Measurements from ENCODE around the gene BRMS1.

Gene BRMS1

GRCh38 chr11:66345316-66345649 is 379 bp upstream of the BRMS1 start:
- no peak for TF ChIP-seq EZH2 (IDR thresholded peaks at IDR 0.05; ENCODE audit: borderline replicate concordance, low read length)
- no peak for TF ChIP-seq CTCF (IDR thresholded peaks at IDR 0.05; ENCODE audit: low read length)
- no peaks in the 10 kb centered on the region for H3K9me3 ChIP-seq (ENCODE audit: low read length)
- peaks cover 43% of the 10 kb centered on the region for H3K4me1 ChIP-seq (ENCODE audit: insufficient read depth, low read length, severe bottlenecking)
- no peak overlapping the region for H2AFZ ChIP-seq (ENCODE audit: low read length)
- 0 out of 2 replicates have a peak, but pooled peaks cover 4% of the 10 kb centered on the region for H3F3A ChIP-seq (ENCODE audit: insufficient read depth, low read length)
- H3K27ac ChIP-seq (ENCODE audit: low read depth, low read length, poor library complexity, severe bottlenecking) = peak overlapping the region; percentile 69
- peaks cover 9% of the 10 kb centered on the region for H3K79me2 ChIP-seq (ENCODE audit: insufficient read depth, low read length)
- no peaks in the 10 kb centered on the region for H4K20me1 ChIP-seq (ENCODE audit: insufficient read depth, low read length)
- peak overlapping the region; percentile 83 for H3K9ac ChIP-seq (ENCODE audit: low read length)
- no peaks in the 10 kb centered on the region for H3K27me3 ChIP-seq (ENCODE audit: insufficient read depth, low read length)
- peak overlapping the region; percentile 96 for H3K4me3 ChIP-seq (ENCODE audit: low read depth, low read length, poor library complexity, severe bottlenecking)
- H3K9me2 ChIP-seq (ENCODE audit: low read depth, low read length) = no peaks in the 10 kb centered on the region
- H3K4me2 ChIP-seq (ENCODE audit: low read length) = peak overlapping the region; percentile 91
- H3K36me3 ChIP-seq (ENCODE audit: insufficient read depth, low read length) = peaks cover 17% of the 10 kb centered on the region; the same call in 1 of the 2 replicates

GRCh38 chr11:66343176-66343575 is 1.7 kb downstream of the BRMS1 start:
- H3K79me2 ChIP-seq (ENCODE audit: insufficient read depth, low read length) = peaks cover 9% of the 10 kb centered on the region
- TF ChIP-seq EZH2 (IDR thresholded peaks at IDR 0.05; ENCODE audit: borderline replicate concordance, low read length) = no peak
- no peak for TF ChIP-seq CTCF (IDR thresholded peaks at IDR 0.05; ENCODE audit: low read length)
- H3K36me3 ChIP-seq (ENCODE audit: insufficient read depth, low read length) = peaks cover 36% of the 10 kb centered on the region
- H3F3A ChIP-seq (ENCODE audit: insufficient read depth, low read length) = 0 out of 2 replicates have a peak, but pooled peaks cover 4% of the 10 kb centered on the region
- H3K4me2 ChIP-seq (ENCODE audit: low read length) = no peak overlapping the region
- no peak overlapping the region for H3K27ac ChIP-seq (ENCODE audit: low read depth, low read length, poor library complexity, severe bottlenecking)
- H3K9me2 ChIP-seq (ENCODE audit: low read depth, low read length) = no peaks in the 10 kb centered on the region
- no peaks in the 10 kb centered on the region for H4K20me1 ChIP-seq (ENCODE audit: insufficient read depth, low read length)
- no peak overlapping the region for H3K4me3 ChIP-seq (ENCODE audit: low read depth, low read length, poor library complexity, severe bottlenecking)
- H3K4me1 ChIP-seq (ENCODE audit: insufficient read depth, low read length, severe bottlenecking) = peaks cover 38% of the 10 kb centered on the region
- no peak overlapping the region for H3K9ac ChIP-seq (ENCODE audit: low read length)
- H3K9me3 ChIP-seq (ENCODE audit: low read length) = no peaks in the 10 kb centered on the region
- H3K27me3 ChIP-seq (ENCODE audit: insufficient read depth, low read length) = no peaks in the 10 kb centered on the region
- H2AFZ ChIP-seq (ENCODE audit: low read length) = no peak overlapping the region

- no peak overlapping the region for H2AFZ ChIP-seq (ENCODE audit: low read length)
- H3F3A ChIP-seq (ENCODE audit: insufficient read depth, low read length) = 0 out of 2 replicates have a peak, but pooled peaks cover 4% of the 10 kb centered on the region
- H4K20me1 ChIP-seq (ENCODE audit: insufficient read depth, low read length) = no peaks in the 10 kb centered on the region
- peaks cover 29% of the 10 kb centered on the region for H3K4me1 ChIP-seq (ENCODE audit: insufficient read depth, low read length, severe bottlenecking)
- no peak overlapping the region for H3K27ac ChIP-seq (ENCODE audit: low read depth, low read length, poor library complexity, severe bottlenecking)
- no peaks in the 10 kb centered on the region for H3K27me3 ChIP-seq (ENCODE audit: insufficient read depth, low read length)
- peaks cover 51% of the 10 kb centered on the region for H3K36me3 ChIP-seq (ENCODE audit: insufficient read depth, low read length)
- no peak overlapping the region for H3K4me2 ChIP-seq (ENCODE audit: low read length)
- no peaks in the 10 kb centered on the region for H3K9me3 ChIP-seq (ENCODE audit: low read length)
- TF ChIP-seq CTCF (IDR thresholded peaks at IDR 0.05; ENCODE audit: low read length) = no peak
- no peak for TF ChIP-seq EZH2 (IDR thresholded peaks at IDR 0.05; ENCODE audit: borderline replicate concordance, low read length)
- no peak overlapping the region for H3K9ac ChIP-seq (ENCODE audit: low read length)
- no peaks in the 10 kb centered on the region for H3K9me2 ChIP-seq (ENCODE audit: low read depth, low read length)
- peaks cover 9% of the 10 kb centered on the region for H3K79me2 ChIP-seq (ENCODE audit: insufficient read depth, low read length)
- H3K4me3 ChIP-seq (ENCODE audit: low read depth, low read length, poor library complexity, severe bottlenecking) = no peak overlapping the region
Observed at GRCh38 chr11:66341502-66342126, 3.3 kb downstream of the BRMS1 start.
